GM12878 (cell line): Measurements from ENCODE around the gene CSRNP2. TPM values are rescaled to one million over a fixed set of nuclear protein-coding genes. Genes with fewer than 3 reads are reported as not detected.
"Not testable (repeated sequence)": the region's sequence is repeated elsewhere in the genome, so short reads cannot be mapped to it uniquely, and the experiment has no call there.

Experiments used
- ATAC-seq: fragments of 200-7000 bp; cut with Tn5 transposase; 3 replicates; pipeline ENCODE4 v1.9.1; 2020; ENCODE audit warnings: mild to moderate bottlenecking, moderate library complexity
- BruUV-seq: library from RNA; stranded (reverse); fragments of 400-500 nt; replicated peaks from 2 replicates; lab custom pipeline; 2021; lab: Mats Ljungman, UMichigan
- CTCF ChIA-PET: fragments of 300-600 bp; sonication (Branson Sonifier 250); formaldehyde crosslinking; extraction: SDS; loops from one replicate; lab custom pipeline; 2021; ENCODE audit warnings: inconsistent platforms; lab: Yijun Ruan, JAX
- POLR2A ChIA-PET: fragments of 350-600 bp; formaldehyde crosslinking; extraction: SDS; loops from one replicate; lab custom pipeline; 2021; ENCODE audit warnings: inconsistent platforms; lab: Charles Lee
- RAD21 ChIA-PET: fragments of 300-600 bp; sonication (Branson Sonifier 250); formaldehyde crosslinking; loops from one replicate; lab custom pipeline; 2023; ENCODE audit warnings: antibody characterized with exemption; ENCODE audit not compliant: unreplicated experiment; lab: Charles Lee
- SMC1A ChIA-PET: fragments of 300-600 bp; sonication (Branson Sonifier 250); formaldehyde crosslinking; loops from one replicate; lab custom pipeline; 2023; ENCODE audit not compliant: unreplicated experiment, uncharacterized antibody; lab: Charles Lee
- DNase-seq: peaks from one replicate; pipeline ENCODE4 v3.0.0-alpha.2; 2011; ENCODE audit warnings: low read depth, low spot score
- FAIRE-seq: peaks from 3 replicates; lab custom pipeline; 2011; peaks lifted over from hg19 to GRCh38; lab: Jason Lieb, UNC
- H2AFZ ChIP-seq: 2 replicates; pipeline ENCODE4 v1.6.0; 2011; ENCODE audit warnings: low read depth, low read length, control low read depth; ENCODE audit not compliant: control insufficient read depth
- H3K27ac ChIP-seq: 2 replicates; pipeline ENCODE4 v1.5.1; 2011; ENCODE audit warnings: control low read depth; ENCODE audit not compliant: control insufficient read depth, insufficient read depth
- H3K27me3 ChIP-seq, 2 experiments: replicated peaks in 1 of 2; 2 replicates each; pipeline versions ENCODE4 v1.6.0 to v1.6.1; 2011; ENCODE audit warnings: low read length in 1 of 2; ENCODE audit not compliant: control insufficient read depth in 2 of 2, insufficient read depth in 2 of 2
- H3K36me3 ChIP-seq, 2 experiments: 2 replicates each; pipeline ENCODE4 v1.5.1; 2011; ENCODE audit warnings: low read length in 1 of 2; ENCODE audit not compliant: control insufficient read depth in 2 of 2, insufficient read depth in 2 of 2
- H3K4me1 ChIP-seq: 2 replicates; pipeline ENCODE4 v1.6.1; 2011; ENCODE audit warnings: mild to moderate bottlenecking, low read length, moderate library complexity, mixed read lengths; ENCODE audit not compliant: control insufficient read depth, insufficient read depth
- H3K4me2 ChIP-seq: 2 replicates; pipeline ENCODE4 v1.6.0; 2011; ENCODE audit warnings: control low read depth; ENCODE audit not compliant: control insufficient read depth, insufficient read depth
- H3K4me3 ChIP-seq: fragments of 200-600 bp; sonication (generic); 2 replicates; pipeline ENCODE4 v1.5.1; 2016
- H3K79me2 ChIP-seq: 2 replicates; pipeline ENCODE4 v1.6.0; 2011; ENCODE audit warnings: low read length; ENCODE audit not compliant: control insufficient read depth, insufficient read depth
- H3K9ac ChIP-seq: 2 replicates; pipeline ENCODE4 v1.8.0; 2011; ENCODE audit warnings: low read length, control low read depth, mixed read lengths; ENCODE audit not compliant: control insufficient read depth, insufficient read depth
- H3K9me3 ChIP-seq: replicated peaks from 3 replicates; pipeline ENCODE4 v1.5.1; 2011; ENCODE audit warnings: mild to moderate bottlenecking, low read length; ENCODE audit not compliant: control insufficient read depth, insufficient read depth
- H4K20me1 ChIP-seq: 2 replicates; pipeline ENCODE4 v1.6.0; 2011; ENCODE audit not compliant: control insufficient read depth, insufficient read depth
- EP300 ChIP-seq, 2 experiments: fragments of 150-350 bp in 1 of 2; IDR thresholded peaks; 2 replicates each; pipeline ENCODE4 v1.6.1; 2011 to 2012; ENCODE audit warnings: low read depth in 2 of 2, low read length in 2 of 2, borderline replicate concordance in 1 of 2, improper control_type of control experiment in 1 of 2, inconsistent platforms in 1 of 2; ENCODE audit not compliant: control insufficient read depth in 1 of 2
- NFYB ChIP-seq: IDR thresholded peaks from 2 replicates; pipeline ENCODE4 v1.6.1; 2011; ENCODE audit warnings: low read depth, mild to moderate bottlenecking, low read length, improper control_type of control experiment, moderate library complexity; ENCODE audit not compliant: insufficient read depth
- STAT1 ChIP-seq: fragments of 450-650 bp; conservative IDR thresholded peaks from 2 replicates; pipeline ENCODE4 v1.6.1; 2014; ENCODE audit warnings: antibody characterized with exemption, mild to moderate bottlenecking
- WGBS: methylation state at CpG from one replicate; pipeline ENCODE4 v1.1.6; 2016; ENCODE audit warnings: low lambda C conversion rate; ENCODE audit not compliant: insufficient replicate concordance, insufficient coverage; ENCODE audit errors: missing lambda C conversion rate; 5-methylcytosine and 5-hydroxymethylcytosine counted together
- in situ Hi-C: fragments of 300-500 bp; cut with MboI; formaldehyde crosslinking; loops from 9 replicates; pipeline ENCODE4 v1.14.3; 2018; ENCODE audit warnings: mixed read lengths
- intact Hi-C: fragments of 100-400 bp; cut with micrococcal nuclease; formaldehyde crosslinking; loops from one replicate; pipeline ENCODE4 v1.14.2; 2022; ENCODE audit not compliant: unreplicated experiment
- polyA plus RNA-seq, 11 experiments: library from polyadenylated mRNA; depleted of rRNA in 4 of 11; unstranded in 6 of 11; stranded (reverse) in 5 of 11; fragments of >200 nt; fragmentation: Nextera tagmentation in 4 of 11; fragmentation: Illumina TruSeq in 1 of 11; extraction: Ambion mirVana in 4 of 11; extraction: Trizol in 1 of 11; gene quantifications; 1 replicate in 1 of 11; 2 replicates in 10 of 11; pipeline versions ENCODE4 v1.2.1 to v1.2.3, GENCODE V29; 2011 to 2016; ENCODE audit warnings: inconsistent platforms in 2 of 11, missing spikeins in 2 of 11, low read depth in 1 of 11
- total RNA-seq, 4 experiments: library from RNA; depleted of rRNA in 3 of 4; stranded (reverse); fragments of >200 nt in 3 of 4; fragmentation: Illumina TruSeq in 1 of 4; extraction: Trizol in 1 of 4; gene quantifications; 2 replicates each; pipeline versions ENCODE4 v1.2.1 to v1.2.3, GENCODE V29; 2013 to 2021
- TF ChIP-seq, protein P1 (sequence below): fragments of 450-650 bp; conservative IDR thresholded peaks from 2 replicates; pipeline ENCODE4 v1.6.1; 2017; ENCODE audit warnings: mild to moderate bottlenecking, moderate library complexity

Gene CSRNP2
- total and polyA plus RNA-seq, 10 of the 15 experiments (the other 5 are each of a cell fraction or from before 2014, with no cell fraction given) = 1.2 to 12.1 (median 6.3) TPM

DNA sequence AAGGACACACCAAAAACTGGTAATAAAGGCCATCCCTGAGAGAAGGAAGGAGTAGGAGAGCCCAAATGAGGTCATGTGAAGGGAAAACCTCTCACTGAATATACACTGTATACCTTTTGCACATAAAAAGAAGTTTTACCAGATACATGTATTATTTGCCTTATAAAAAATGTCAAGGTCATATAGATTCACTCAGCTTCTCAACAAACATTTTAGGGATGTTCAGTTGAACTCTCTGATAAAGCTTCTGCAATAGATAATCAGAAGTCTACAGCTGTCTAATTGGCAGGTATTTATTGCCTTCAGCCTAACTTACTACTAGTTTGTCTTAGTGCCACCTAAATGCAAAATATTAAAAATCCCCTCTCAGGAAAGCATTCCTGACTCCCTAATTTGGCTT is 65.9 kb downstream of the CSRNP2 start:
- TF ChIP-seq EP300 (IDR thresholded peaks at IDR 0.05; ENCODE audit: borderline replicate concordance in 1 of 2, control insufficient read depth in 1 of 2, low read depth in 2 of 2, low read length in 2 of 2) (no peak), STAT1 (no peak), NFYB (no peak)
- TF ChIP-seq, protein P1, sequence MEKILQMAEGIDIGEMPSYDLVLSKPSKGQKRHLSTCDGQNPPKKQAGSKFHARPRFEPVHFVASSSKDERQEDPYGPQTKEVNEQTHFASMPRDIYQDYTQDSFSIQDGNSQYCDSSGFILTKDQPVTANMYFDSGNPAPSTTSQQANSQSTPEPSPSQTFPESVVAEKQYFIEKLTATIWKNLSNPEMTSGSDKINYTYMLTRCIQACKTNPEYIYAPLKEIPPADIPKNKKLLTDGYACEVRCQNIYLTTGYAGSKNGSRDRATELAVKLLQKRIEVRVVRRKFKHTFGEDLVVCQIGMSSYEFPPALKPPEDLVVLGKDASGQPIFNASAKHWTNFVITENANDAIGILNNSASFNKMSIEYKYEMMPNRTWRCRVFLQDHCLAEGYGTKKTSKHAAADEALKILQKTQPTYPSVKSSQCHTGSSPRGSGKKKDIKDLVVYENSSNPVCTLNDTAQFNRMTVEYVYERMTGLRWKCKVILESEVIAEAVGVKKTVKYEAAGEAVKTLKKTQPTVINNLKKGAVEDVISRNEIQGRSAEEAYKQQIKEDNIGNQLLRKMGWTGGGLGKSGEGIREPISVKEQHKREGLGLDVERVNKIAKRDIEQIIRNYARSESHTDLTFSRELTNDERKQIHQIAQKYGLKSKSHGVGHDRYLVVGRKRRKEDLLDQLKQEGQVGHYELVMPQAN = no peak
- TF ChIP-seq, all 136 proteins: peak for 0
- no peak overlapping the region for H2AFZ ChIP-seq
- RAD21 ChIA-PET = interaction anchor here (0.6 kb wide), 1 partner anchor 8 kb away, joined by 3 read pairs; no protein-coding TSS in a partner anchor
- SMC1A ChIA-PET = interaction anchor here (0.6 kb wide), 1 partner anchor 301 kb away, joined by 3 read pairs; no protein-coding TSS in a partner anchor
- intact Hi-C loops = no loop called here
- CTCF ChIA-PET = interaction anchor here (0.6 to 1.9 kb wide), 3 partner anchors 10 to 253 kb away, joined by 3 to 8 read pairs (median 4); no protein-coding TSS in a partner anchor
- peaks cover 2% of the 10 kb centered on the region; the same call in 1 of the 2 replicates for H3K4me1 ChIP-seq
- DNase-seq = no peak
- POLR2A ChIA-PET = no interaction called here
- H3K4me3 ChIP-seq = no peak overlapping the region
- H3K4me2 ChIP-seq = no peak overlapping the region
- no peaks in the 10 kb centered on the region for H4K20me1 ChIP-seq
- H3K27ac ChIP-seq = no peak overlapping the region
- in situ Hi-C loops = no loop called here
- H3K27me3 ChIP-seq = no peaks in the 10 kb centered on the region
- no peaks in the 10 kb centered on the region for H3K36me3 ChIP-seq
- FAIRE-seq = peak; percentile 23
- H3K79me2 ChIP-seq = peaks cover 13% of the 10 kb centered on the region
- ATAC-seq = no peak
- no peak overlapping the region for H3K9ac ChIP-seq
- no TSS peak for BruUV-seq
- no peaks in the 10 kb centered on the region for H3K9me3 ChIP-seq

DNA sequence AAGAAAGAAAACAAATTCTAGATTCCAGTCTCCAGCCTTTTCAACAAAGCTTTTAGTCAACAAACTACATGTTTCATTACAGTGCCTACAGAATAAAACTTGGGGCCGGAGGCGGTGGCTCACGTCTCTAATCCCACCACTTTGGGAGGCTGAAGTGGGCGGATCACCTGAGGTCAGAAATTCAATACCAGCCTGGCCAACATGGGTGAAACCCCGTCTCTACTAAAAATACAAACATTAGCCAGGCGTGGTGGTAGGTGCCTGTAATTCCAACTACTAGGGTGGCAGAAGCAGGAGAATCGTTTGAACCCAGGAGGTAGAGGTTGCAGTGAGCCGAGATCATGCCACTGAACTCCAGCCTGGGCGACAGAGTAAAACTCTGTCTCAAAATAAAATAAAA is 68.9 kb downstream of the CSRNP2 start:
- H2AFZ ChIP-seq, BruUV-seq, SMC1A ChIA-PET, H3K27ac ChIP-seq, intact Hi-C loops, RAD21 ChIA-PET, H3K4me1 ChIP-seq, H3K36me3 ChIP-seq, H4K20me1 ChIP-seq, H3K79me2 ChIP-seq, H3K4me2 ChIP-seq, ATAC-seq, H3K4me3 ChIP-seq, H3K9me3 ChIP-seq, in situ Hi-C loops, CTCF ChIA-PET, H3K27me3 ChIP-seq, DNase-seq, POLR2A ChIA-PET, H3K9ac ChIP-seq, FAIRE-seq: not testable (repeated sequence)
- WGBS = 89% methylated on average over 9 of the region's 9 CpGs
